ENCODE results near the gene PI4KB. TPM values are rescaled to one million over a fixed set of nuclear protein-coding genes. Genes with fewer than 3 reads are reported as not detected.

Gene PI4KB
- total and polyA plus RNA-seq, 9 of the 15 experiments (the other 6 are each of a cell fraction or from before 2014, with no cell fraction given): 3.1 to 65.4 (median 45.1) TPM

DNA sequence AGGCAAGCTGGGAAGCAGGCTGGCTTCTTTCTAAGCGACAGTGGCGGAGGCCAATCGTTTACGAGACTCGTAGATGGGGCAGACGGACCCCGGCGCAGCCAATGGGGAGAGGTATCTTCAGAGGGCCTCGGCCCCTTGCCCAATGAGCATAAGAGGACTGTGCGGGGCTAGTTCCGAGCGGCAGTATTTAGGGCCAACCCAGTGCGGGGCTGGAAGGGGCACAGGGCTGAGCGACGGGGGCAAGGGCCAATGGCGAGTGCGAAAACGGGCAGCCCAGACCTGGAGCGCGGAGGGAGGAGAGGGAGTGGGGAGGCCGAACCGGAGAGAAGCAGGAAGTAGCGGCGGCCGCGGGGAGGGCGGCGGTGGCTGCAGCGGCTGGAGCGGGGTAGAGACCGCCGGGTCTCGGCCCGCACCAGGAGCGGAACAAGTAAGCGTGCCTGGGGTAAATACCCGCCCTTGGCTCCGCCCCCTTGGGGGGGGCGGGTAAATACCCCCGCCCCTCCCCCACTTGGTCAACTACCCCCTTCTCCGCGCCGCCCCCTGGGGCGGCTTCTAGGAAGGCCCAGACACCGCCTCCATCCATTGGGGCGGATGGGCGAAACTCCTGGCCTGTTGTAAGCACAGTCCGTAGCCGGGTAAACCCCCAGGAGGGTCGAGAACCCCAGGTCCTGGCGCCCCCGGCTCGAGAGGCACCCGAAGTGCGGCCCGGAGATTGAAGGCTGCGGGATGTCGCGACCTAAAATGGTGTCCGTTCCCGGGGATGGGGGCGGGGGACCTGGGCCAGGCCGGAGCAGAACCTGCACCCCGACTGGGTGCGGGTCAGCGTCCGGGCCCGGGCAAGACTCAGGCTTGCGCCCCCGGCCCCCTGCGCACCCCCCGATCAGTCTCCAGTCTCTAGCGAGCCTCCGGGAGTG is 45.0 kb downstream of the PI4KB start, which contains the start of gene ZNF687 (continued):
- TF ChIP-seq HDAC6 (IDR thresholded peaks at IDR 0.05; ENCODE audit: low read depth, low read length) (no peak), HMGN3 (IDR thresholded peaks at IDR 0.05; ENCODE audit: borderline replicate concordance, extremely low read depth, insufficient read length, low read depth, low read length) (peak; percentile 43), GTF2A2 (tag; IDR thresholded peaks at IDR 0.05) (no peak), BACH1 (tag; IDR thresholded peaks at IDR 0.05) (no peak), GTF2E2 (tag; IDR thresholded peaks at IDR 0.05) (no peak), ZBTB17 (CRISPR knock-in tag; IDR thresholded peaks at IDR 0.05) (no peak), NR2F6 (CRISPR knock-in tag; IDR thresholded peaks at IDR 0.05) (no peak), ZNF282 (CRISPR knock-in tag; IDR thresholded peaks at IDR 0.05) (no peak), POU5F1 (IDR thresholded peaks at IDR 0.05; ENCODE audit: borderline replicate concordance, low read depth, low read length, partially characterized antibody) (no peak), NFE2 (IDR thresholded peaks at IDR 0.05; ENCODE audit: low read depth) (no peak), MIER1 (IDR thresholded peaks at IDR 0.05; ENCODE audit: low read depth) (no peak), HDAC2 (IDR thresholded peaks at IDR 0.05) (no peak), HLTF (IDR thresholded peaks at IDR 0.05) (no peak), SMARCC2 (IDR thresholded peaks at IDR 0.05; ENCODE audit: low read depth) (no peak), NFIC (IDR thresholded peaks at IDR 0.05) (peak; percentile 8; the same call in 1 of the 2 replicates), GTF2F1 (IDR thresholded peaks at IDR 0.05; ENCODE audit: low read depth, low read length) (no peak), HMG20B (CRISPR knock-in tag; IDR thresholded peaks at IDR 0.05) (no peak), ZNF316 (IDR thresholded peaks at IDR 0.05) (no peak), JUND (IDR thresholded peaks at IDR 0.05; ENCODE audit: borderline replicate concordance, low read depth, low read length) (no peak), JUND (tag; IDR thresholded peaks at IDR 0.05; ENCODE audit: borderline replicate concordance, low read depth, low read length) (no peak), TEAD4 (IDR thresholded peaks at IDR 0.05; ENCODE audit: low read length) (no peak), TEAD4 (CRISPR knock-in tag; IDR thresholded peaks at IDR 0.05; ENCODE audit: borderline replicate concordance) (no peak), L3MBTL2 (IDR thresholded peaks at IDR 0.05) (peak; percentile 59)
- TF ChIP-seq, protein P1, sequence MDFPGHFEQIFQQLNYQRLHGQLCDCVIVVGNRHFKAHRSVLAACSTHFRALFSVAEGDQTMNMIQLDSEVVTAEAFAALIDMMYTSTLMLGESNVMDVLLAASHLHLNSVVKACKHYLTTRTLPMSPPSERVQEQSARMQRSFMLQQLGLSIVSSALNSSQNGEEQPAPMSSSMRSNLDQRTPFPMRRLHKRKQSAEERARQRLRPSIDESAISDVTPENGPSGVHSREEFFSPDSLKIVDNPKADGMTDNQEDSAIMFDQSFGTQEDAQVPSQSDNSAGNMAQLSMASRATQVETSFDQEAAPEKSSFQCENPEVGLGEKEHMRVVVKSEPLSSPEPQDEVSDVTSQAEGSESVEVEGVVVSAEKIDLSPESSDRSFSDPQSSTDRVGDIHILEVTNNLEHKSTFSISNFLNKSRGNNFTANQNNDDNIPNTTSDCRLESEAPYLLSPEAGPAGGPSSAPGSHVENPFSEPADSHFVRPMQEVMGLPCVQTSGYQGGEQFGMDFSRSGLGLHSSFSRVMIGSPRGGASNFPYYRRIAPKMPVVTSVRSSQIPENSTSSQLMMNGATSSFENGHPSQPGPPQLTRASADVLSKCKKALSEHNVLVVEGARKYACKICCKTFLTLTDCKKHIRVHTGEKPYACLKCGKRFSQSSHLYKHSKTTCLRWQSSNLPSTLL (IDR thresholded peaks at IDR 0.05): no peak
- TF ChIP-seq, protein P2, sequence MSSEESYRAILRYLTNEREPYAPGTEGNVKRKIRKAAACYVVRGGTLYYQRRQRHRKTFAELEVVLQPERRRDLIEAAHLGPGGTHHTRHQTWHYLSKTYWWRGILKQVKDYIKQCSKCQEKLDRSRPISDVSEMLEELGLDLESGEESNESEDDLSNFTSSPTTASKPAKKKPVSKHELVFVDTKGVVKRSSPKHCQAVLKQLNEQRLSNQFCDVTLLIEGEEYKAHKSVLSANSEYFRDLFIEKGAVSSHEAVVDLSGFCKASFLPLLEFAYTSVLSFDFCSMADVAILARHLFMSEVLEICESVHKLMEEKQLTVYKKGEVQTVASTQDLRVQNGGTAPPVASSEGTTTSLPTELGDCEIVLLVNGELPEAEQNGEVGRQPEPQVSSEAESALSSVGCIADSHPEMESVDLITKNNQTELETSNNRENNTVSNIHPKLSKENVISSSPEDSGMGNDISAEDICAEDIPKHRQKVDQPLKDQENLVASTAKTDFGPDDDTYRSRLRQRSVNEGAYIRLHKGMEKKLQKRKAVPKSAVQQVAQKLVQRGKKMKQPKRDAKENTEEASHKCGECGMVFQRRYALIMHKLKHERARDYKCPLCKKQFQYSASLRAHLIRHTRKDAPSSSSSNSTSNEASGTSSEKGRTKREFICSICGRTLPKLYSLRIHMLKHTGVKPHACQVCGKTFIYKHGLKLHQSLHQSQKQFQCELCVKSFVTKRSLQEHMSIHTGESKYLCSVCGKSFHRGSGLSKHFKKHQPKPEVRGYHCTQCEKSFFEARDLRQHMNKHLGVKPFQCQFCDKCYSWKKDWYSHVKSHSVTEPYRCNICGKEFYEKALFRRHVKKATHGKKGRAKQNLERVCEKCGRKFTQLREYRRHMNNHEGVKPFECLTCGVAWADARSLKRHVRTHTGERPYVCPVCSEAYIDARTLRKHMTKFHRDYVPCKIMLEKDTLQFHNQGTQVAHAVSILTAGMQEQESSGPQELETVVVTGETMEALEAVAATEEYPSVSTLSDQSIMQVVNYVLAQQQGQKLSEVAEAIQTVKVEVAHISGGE (CRISPR knock-in tag; IDR thresholded peaks at IDR 0.05): peak in 1 of 3 experiments; percentile 26; a peak in 2 of 6 replicates
